Neural cell (in vitro differentiated cells): ENCODE measurements around the gene SLC25A45. TPM values are rescaled to one million over a fixed set of nuclear protein-coding genes. Genes with fewer than 3 reads are reported as not detected.

ENCODE experiments used
- H2AFZ ChIP-seq: fragments of 200-600, 300-800 bp; sonication (generic), shearing (Covaris generic); 2 replicates; pipeline ENCODE4 v1.6.0; 2014; ENCODE audit warnings: low read depth, mild to moderate bottlenecking, antibody characterized with exemption, low read length, moderate library complexity
- H3F3A ChIP-seq: fragments of 200-600 bp; shearing (Covaris generic); 2 replicates; pipeline ENCODE4 v1.6.1; 2016; ENCODE audit warnings: mild to moderate bottlenecking, moderate library complexity, mixed read lengths, antibody characterized with exemption, low read length; ENCODE audit not compliant: insufficient read depth, poor library complexity, severe bottlenecking
- H3K27ac ChIP-seq: fragments of 200-600, 300-800 bp; sonication (generic), shearing (Covaris generic); 2 replicates; pipeline ENCODE4 v1.5.1; 2014; ENCODE audit warnings: mild to moderate bottlenecking, low read length, moderate library complexity
- H3K27me3 ChIP-seq: fragments of 300-800, 200-600 bp; sonication (generic), shearing (Covaris generic); 2 replicates; pipeline ENCODE4 v1.6.0; 2014; ENCODE audit warnings: mild to moderate bottlenecking, low read depth, low read length, moderate library complexity; ENCODE audit not compliant: insufficient read depth
- H3K36me3 ChIP-seq: fragments of 300-800, 200-600 bp; sonication (generic), shearing (Covaris generic); 2 replicates; pipeline ENCODE4 v1.5.1; 2014; ENCODE audit warnings: mild to moderate bottlenecking, antibody characterized with exemption, low read length, moderate library complexity; ENCODE audit not compliant: insufficient read depth
- H3K4me2 ChIP-seq: fragments of 300-800, 200-600 bp; sonication (generic), shearing (Covaris generic); 2 replicates; pipeline ENCODE4 v1.6.0; 2014; ENCODE audit warnings: mild to moderate bottlenecking, low read length
- H3K4me3 ChIP-seq: fragments of 300-800, 200-600 bp; sonication (generic), shearing (Covaris generic); 2 replicates; pipeline ENCODE4 v1.5.1; 2014; ENCODE audit warnings: mild to moderate bottlenecking, low read length, moderate library complexity
- H3K79me2 ChIP-seq: fragments of 200-600 bp; shearing (Covaris generic); replicated peaks from 2 replicates; pipeline ENCODE4 v1.6.0; 2014; ENCODE audit warnings: mild to moderate bottlenecking, low read length, moderate library complexity; ENCODE audit not compliant: insufficient read depth
- H3K9ac ChIP-seq: fragments of 300-800, 200-600 bp; sonication (generic), shearing (Covaris generic); 2 replicates; pipeline ENCODE4 v1.6.1; 2016; ENCODE audit warnings: mild to moderate bottlenecking, low read length, mixed read lengths
- H3K9me2 ChIP-seq: fragments of 200-600 bp; shearing (Covaris generic); 2 replicates; pipeline ENCODE4 v1.6.1; 2016; ENCODE audit warnings: mild to moderate bottlenecking, low read length, mixed read lengths; ENCODE audit not compliant: insufficient read depth
- H3K9me3 ChIP-seq: fragments of 200-600, 300-800 bp; sonication (generic), shearing (Covaris generic); 2 replicates; pipeline ENCODE4 v1.6.1; 2016; ENCODE audit warnings: mild to moderate bottlenecking, mixed run types, low read length, moderate library complexity, mixed read lengths
- H4K20me1 ChIP-seq: fragments of 200-600 bp; shearing (Covaris generic); 2 replicates; pipeline ENCODE4 v1.6.1; 2016; ENCODE audit warnings: mild to moderate bottlenecking, mixed run types; ENCODE audit not compliant: insufficient read depth
- CTCF ChIP-seq: fragments of 450-650 bp; IDR thresholded peaks from 2 replicates; pipeline ENCODE4 v1.5.1; 2014; ENCODE audit warnings: antibody characterized with exemption, mild to moderate bottlenecking, moderate library complexity; ENCODE audit not compliant: poor library complexity, severe bottlenecking
- EP300 ChIP-seq: fragments of 450-650 bp; conservative IDR thresholded peaks from 2 replicates; pipeline ENCODE4 v1.6.1; 2014; ENCODE audit warnings: antibody characterized with exemption, mild to moderate bottlenecking, moderate library complexity; ENCODE audit not compliant: poor library complexity, severe bottlenecking
- EZH2 ChIP-seq: fragments of 200-600, 300-800 bp; shearing (Covaris generic), sonication (generic); IDR thresholded peaks from 2 replicates; pipeline ENCODE4 v1.6.1; 2014; ENCODE audit warnings: antibody characterized with exemption, low read length, borderline replicate concordance, mild to moderate bottlenecking; ENCODE audit not compliant: insufficient read depth, poor library complexity, severe bottlenecking
- MXI1 ChIP-seq: fragments of 450-650 bp; conservative IDR thresholded peaks from 2 replicates; pipeline ENCODE4 v1.6.1; 2014; ENCODE audit warnings: antibody characterized with exemption, mild to moderate bottlenecking; ENCODE audit not compliant: poor library complexity, severe bottlenecking
- POLR2AphosphoS5 ChIP-seq: IDR thresholded peaks from 2 replicates; pipeline ENCODE4 v1.6.1; 2012
- RAD21 ChIP-seq: fragments of 450-650 bp; conservative IDR thresholded peaks from 2 replicates; pipeline ENCODE4 v1.6.1; 2014; ENCODE audit warnings: antibody characterized with exemption, mild to moderate bottlenecking, moderate library complexity
- REST ChIP-seq: IDR thresholded peaks from 2 replicates; pipeline ENCODE4 v1.6.1; 2012; ENCODE audit warnings: borderline replicate concordance
- SMC3 ChIP-seq: fragments of 450-650 bp; conservative IDR thresholded peaks from 2 replicates; pipeline ENCODE4 v1.6.1; 2014; ENCODE audit warnings: antibody characterized with exemption, mild to moderate bottlenecking, moderate library complexity; ENCODE audit not compliant: poor library complexity
- TAF1 ChIP-seq: IDR thresholded peaks from 2 replicates; pipeline ENCODE4 v1.6.1; 2012; ENCODE audit warnings: low read depth
- polyA plus RNA-seq: library from polyadenylated mRNA; depleted of rRNA; stranded (reverse); fragments of >200 nt; gene quantifications from 2 replicates; pipeline ENCODE4 v1.2.3, GENCODE V29; 2014

Gene SLC25A45
- polyA plus RNA-seq, 1 donor from 2014 or later = not detected

- Histone ChIP-seq H2AFZ (no peak overlapping the region), H3K4me2 (no peak overlapping the region), H3K27ac (no peak overlapping the region), H3K79me2 (peaks cover 8% of the 10 kb centered on the region), H3K9me3 (no peaks in the 10 kb centered on the region), H3K4me3 (no peak overlapping the region), H3K9me2 (no peaks in the 10 kb centered on the region), H3F3A (no peaks in the 10 kb centered on the region), H3K36me3 (no peaks in the 10 kb centered on the region), H3K27me3 (no peaks in the 10 kb centered on the region), H3K9ac (no peak overlapping the region), H4K20me1 (no peaks in the 10 kb centered on the region)
- TF ChIP-seq TAF1 (no peak), POLR2AphosphoS5 (no peak), CTCF (no peak), MXI1 (no peak), REST (no peak), EP300 (no peak), RAD21 (no peak), SMC3 (no peak), EZH2 (no peak)
These were observed 7.0 kb upstream of the SLC25A45 start for GRCh38 chr11:65389294-65389980.

GRCh38 chr11:65388731-65389130 lies 6.3 kb upstream of the SLC25A45 start:
- no peaks in the 10 kb centered on the region for H4K20me1 ChIP-seq
- H3K4me2 ChIP-seq = no peak overlapping the region
- no peaks in the 10 kb centered on the region for H3K36me3 ChIP-seq
- H3F3A ChIP-seq = no peaks in the 10 kb centered on the region
- no peaks in the 10 kb centered on the region for H3K9me2 ChIP-seq
- H3K9me3 ChIP-seq = no peaks in the 10 kb centered on the region
- no peak overlapping the region for H3K9ac ChIP-seq
- no peak overlapping the region for H2AFZ ChIP-seq
- no peak overlapping the region for H3K4me3 ChIP-seq
- no peaks in the 10 kb centered on the region for H3K27me3 ChIP-seq
- H3K27ac ChIP-seq = no peak overlapping the region
- no peak for TF ChIP-seq TAF1
- no peak for TF ChIP-seq CTCF
- no peak for TF ChIP-seq RAD21
- TF ChIP-seq POLR2AphosphoS5 = no peak
- TF ChIP-seq EP300 = no peak
- TF ChIP-seq EZH2 = no peak
- no peak for TF ChIP-seq SMC3
- TF ChIP-seq REST = no peak
- no peak for TF ChIP-seq MXI1
- peaks cover 8% of the 10 kb centered on the region for H3K79me2 ChIP-seq
